GM19372 (cell line): ENCODE measurements around the gene HPSE2.
"Not testable (repeated sequence)": the region's sequence is repeated elsewhere in the genome, so short reads cannot be mapped to it uniquely, and the experiment has no call there.

Source experiments
- ATAC-seq: cut with Tn5 transposase; IDR thresholded peaks from one replicate; pipeline ENCODE4 v1.9.1; 2021; ENCODE audit warnings: mild to moderate bottlenecking, low read depth, moderate library complexity; ENCODE audit not compliant: unreplicated experiment

The HPSE2 gene

GRCh38 chr10:98925651-98926050 is 310.0 kb downstream of the HPSE2 start:
- ATAC-seq: no peak

DNA sequence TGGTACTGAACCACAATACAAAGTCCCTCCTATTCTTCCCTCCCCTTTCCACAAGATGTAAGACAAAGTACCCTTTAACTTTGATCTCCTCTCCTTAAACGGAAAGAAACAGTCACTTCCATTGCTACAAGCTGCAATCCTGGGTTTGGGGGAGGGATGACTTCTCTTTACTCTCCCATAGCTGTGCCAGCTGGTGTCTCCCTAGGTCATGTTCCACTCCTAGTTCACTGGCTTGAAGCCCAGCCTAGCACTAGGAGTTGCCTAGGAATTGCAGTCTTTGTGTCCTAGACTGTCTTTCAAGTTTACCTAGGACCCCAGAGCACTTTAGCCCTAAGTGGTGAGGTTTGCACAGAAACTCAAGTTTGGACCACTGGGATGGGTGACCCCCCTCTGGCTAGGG is 311.1 kb downstream of the HPSE2 start:
- no peak for ATAC-seq

DNA sequence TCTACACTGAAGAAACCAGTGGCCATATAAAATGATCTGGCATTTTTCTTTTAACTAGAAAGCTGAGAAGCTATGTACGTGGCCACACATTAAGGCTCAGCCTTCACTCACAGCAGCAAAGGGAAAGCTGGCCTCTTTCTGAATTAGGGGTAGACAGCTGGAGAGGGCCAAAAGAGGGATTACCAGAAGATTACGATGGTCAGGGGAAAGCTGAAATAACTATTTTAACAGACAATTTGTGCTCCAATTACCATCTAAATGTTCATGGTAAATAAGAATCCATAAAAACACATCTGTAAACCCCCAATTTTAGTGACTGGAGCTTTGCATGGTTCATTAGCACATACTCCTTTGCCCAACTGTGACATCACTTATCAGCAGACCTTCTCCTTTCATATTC is 314.3 kb downstream of the HPSE2 start:
- no peak for ATAC-seq

- no peak for ATAC-seq
Measured at GRCh38 chr10:98920807-98921206, 314.8 kb downstream of the HPSE2 start.

DNA sequence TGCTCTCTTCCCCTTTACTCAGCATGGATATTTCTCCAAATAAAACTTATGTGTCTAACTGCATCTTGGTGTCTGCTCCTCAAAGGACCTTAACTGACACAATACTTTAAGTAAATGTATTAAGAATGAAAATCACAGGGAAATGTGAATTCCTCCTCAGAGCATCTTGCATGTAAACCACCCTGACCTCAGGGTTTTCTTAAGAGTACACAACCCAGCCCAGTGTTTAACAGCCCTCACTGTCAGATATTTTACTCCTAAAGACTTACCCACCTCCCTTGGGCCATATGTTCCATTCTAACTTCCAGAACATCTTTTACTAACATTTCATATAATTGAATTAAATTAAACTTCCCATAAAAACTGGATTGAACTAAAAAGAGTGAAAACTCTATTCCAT is 315.3 kb downstream of the HPSE2 start:
- no peak for ATAC-seq

DNA sequence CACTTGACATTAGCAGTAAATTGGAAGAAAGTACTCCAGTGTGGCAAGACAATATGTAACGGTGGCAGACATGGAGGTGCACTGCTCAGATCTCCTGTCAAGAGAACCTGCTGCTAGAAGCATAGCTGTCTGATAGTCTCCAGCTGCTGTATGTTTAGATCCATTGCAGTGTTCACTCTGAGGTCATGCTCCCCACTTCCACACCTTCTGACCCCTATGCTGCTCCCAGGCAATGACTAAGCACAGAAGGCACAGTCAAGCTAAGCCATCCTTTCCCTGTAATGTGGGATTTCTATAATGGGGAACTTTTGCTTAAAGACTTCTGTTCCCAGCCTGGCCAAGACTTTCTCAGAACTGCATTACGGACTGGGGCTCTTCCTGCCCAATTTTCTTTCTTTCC is 315.8 kb downstream of the HPSE2 start:
- no peak for ATAC-seq

GRCh38 chr10:98917828-98918227 is 317.8 kb downstream of the HPSE2 start:
- ATAC-seq: no peak

DNA sequence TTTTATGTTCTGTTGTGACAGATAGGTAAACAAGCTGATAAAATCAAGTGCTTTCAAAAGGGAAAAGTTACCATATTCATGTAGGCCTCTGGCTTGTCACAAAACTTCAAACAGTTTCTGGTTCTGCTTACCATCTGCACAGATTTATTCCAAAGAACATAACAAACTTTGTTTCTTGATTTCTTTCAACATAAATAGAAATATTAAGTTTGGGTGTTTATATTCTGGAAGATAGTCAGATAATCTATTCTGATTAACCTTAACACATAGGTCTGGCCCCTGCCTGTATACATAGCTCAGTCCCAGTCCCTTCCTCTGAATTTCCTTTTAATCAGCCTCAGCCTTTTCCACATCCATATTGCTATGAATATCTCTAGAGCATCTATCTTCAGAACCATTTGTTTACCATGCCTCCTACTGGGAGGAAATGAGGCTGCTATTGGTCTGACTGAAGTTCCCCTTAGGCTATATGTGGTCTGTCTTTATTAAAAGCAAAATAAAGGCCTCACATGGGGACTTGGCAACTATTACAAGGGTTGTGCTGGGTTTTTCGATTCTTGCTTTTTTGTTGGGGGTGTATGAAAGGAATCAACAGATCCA is 319.0 kb downstream of the HPSE2 start:
- no peak for ATAC-seq

DNA sequence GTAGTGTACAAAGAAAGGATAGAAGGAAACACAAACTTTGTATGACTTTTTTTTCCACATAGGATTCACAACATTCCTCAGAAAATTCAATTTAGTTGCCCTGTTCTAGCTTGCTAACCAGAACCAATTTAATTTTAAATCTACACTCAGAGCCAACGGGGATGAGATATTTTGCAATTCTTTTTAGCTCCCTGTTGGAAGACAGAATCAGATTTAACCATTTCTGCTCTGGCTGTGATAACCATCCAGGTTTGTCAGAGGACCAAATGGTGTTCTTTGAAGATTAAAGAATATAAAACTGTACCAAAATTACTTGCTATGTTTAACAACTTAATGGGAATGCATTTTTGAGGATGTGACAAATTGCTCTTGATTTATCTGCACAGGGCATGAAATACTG is 319.7 kb downstream of the HPSE2 start:
- no peak for ATAC-seq

DNA sequence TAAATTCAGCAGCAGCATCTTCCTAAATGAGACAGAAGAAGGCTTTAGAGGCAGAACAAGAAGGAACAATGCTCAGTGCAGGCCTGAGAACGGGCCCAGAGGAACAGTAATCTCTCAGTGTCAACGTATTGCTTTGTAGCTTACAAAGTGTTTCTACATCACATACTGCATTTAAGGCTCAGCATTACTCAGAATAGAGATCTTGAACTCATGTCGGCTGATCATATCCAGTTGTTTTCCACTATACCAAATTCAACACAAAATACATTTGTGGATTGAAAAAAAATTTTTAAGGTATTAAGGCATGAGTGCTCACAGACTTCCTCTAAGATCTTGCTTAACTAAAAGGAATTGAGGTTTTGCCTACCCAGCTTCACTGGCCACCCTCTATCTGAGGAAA is 325.1 kb downstream of the HPSE2 start:
- ATAC-seq: no peak

GRCh38 chr10:98910048-98910447 is 325.6 kb downstream of the HPSE2 start:
- ATAC-seq: no peak

- no peak for ATAC-seq
Measured at GRCh38 chr10:98908868-98909267, 326.8 kb downstream of the HPSE2 start.

DNA sequence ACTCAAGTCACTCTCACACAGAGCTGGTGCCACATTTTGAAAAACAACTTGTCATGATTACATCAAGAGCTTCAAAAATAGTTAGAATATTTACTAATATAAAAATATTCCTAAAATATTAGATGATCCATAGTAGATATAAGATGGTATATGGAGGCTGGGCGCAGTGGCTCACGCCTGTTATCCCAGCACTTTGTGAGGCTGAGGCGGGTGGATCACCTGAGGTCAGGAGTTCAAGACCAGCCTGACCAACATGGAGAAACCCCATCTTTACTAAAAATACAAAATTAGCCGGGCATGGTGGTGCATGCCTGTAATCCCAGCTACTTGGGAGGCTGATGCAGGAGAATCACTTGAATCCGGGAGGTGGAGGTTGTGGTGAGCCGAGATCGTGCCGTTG is 327.4 kb downstream of the HPSE2 start:
- ATAC-seq: not testable (repeated sequence)

- ATAC-seq: no peak
Measured at GRCh38 chr10:98901441-98902110, 334.1 kb downstream of the HPSE2 start.

GRCh38 chr10:98899018-98899417 is 336.6 kb downstream of the HPSE2 start:
- no peak for ATAC-seq

DNA sequence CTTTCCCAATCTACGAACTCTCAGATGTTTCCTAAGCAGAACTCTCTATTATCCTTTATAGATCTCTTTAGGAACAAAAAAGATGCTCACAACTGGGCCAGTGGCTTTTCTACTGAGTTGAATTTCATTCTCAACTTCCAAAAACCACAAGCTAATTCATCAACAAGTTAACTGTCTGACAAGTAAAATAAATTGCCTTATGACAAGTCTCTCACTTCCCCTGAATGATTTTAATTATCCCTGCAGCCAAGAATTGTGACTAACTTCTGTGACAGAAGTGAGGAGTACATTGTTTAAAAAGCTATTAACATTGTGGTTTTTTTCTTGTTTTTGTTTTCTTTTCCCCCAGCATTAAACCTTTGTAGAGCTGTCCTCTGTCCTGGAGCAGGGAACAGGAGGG is 343.1 kb downstream of the HPSE2 start:
- no peak for ATAC-seq

DNA sequence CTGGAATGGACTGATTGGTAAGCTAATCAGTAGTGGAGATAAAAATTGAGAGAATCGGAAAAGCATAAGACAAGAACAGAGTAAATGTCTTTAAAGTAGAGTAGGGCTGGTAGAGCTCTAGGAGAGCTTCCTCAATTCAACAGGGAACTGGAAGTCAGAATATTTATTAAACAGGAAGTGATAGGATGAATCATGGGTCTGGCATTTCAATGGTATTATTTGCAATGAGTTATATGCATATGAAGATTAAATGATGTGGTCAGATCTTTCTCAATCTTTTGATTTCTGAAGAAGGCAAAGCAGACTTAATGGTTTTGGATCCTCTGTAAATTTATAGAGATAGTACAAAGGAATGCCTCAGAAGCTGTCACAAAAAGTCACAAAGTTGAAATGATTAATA is 349.0 kb downstream of the HPSE2 start:
- no peak for ATAC-seq

- ATAC-seq: no peak
Measured at GRCh38 chr10:98885378-98885777, 350.3 kb downstream of the HPSE2 start.

DNA sequence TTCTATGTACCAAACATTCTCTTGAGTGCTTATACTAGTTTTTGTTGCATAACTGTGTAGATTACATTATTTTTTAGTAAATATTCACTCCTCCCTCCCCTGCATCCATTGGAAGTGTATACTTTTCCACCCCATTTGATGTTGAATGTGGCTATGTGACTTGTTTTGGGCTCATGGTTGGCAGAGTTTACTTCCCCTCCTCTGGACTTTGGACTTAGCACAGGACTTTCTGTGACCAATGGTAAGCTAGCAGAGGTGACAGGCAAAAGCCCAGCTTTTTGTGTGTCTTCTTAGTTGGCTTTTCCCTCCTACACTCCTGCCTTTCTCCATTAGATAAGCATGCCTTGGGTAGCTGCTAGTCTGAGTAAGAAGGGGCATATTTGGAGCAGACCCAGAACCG is 353.9 kb downstream of the HPSE2 start:
- ATAC-seq: no peak

DNA sequence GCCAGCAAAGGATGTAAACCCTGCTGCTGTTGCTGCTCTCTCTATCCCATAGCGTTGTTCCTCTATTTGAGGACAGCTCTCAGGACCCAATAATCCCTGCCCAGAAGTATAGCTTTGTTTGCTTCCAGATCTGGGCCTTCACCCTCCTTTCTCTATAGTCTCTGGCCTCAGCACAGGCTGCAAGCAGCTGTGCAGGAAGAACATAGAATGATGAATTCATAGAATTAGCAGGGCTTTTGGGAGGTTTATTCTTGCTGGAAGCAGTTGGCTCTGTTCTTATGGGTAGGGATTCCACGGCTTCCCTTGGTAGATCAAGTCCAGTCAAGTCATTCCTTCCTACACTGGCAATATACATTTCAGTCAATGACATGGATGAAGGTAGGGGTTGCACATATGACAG is 354.7 kb downstream of the HPSE2 start:
- ATAC-seq: no peak

DNA sequence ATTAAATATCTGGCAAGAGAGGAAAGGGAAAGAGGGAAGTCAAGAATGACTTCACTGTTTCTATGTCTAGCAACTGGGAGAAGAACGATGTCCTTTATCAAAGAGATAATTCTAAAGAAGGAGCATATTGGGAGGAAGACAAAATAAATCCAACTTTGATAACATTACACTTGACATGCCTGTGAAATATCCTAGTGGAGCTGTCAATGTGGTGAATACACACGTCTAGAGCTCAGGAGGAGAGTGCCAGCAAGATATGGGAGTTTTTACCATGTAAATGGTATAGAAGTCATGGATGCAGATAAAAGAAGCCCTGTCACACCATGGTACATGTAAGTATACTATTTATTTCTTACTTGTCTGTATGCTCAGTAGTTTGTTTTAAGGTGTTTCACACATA is 356.7 kb downstream of the HPSE2 start:
- ATAC-seq: no peak

DNA sequence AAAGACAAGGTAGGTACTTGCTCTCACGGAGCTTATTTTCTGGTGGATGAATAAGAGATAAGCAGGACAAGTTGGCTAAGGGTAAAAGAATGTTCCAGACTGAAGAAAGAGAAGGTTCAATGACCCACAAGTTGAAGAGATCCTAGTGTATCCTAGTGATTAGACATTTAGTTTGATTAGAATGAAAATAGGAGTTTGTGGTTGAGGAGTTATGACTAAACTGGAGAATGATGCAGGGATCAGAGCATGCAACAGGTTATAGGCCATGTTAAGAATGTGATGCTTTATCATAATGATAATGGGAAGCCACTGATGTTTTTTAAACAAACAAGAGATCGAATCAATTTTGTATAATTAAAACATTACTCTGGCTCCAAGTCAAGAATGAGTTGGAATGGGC is 357.2 kb downstream of the HPSE2 start:
- no peak for ATAC-seq

GRCh38 chr10:98861962-98862361 is 373.7 kb downstream of the HPSE2 start:
- no peak for ATAC-seq
